ENCODE measurements around the gene CDSN. TPM values are rescaled to one million over a fixed set of nuclear protein-coding genes. Genes with fewer than 3 reads are reported as not detected.

CDSN gene
- total RNA-seq, 2 donors from 2014 or later = not detected

GRCh38 chr6:31126396-31127175 lies 6.3 kb upstream of the CDSN start:
- Mint-ChIP-seq H3K36me3 (no peaks in the 10 kb centered on the region), H3K9me3 (no peaks in the 10 kb centered on the region), H3K27ac (peak overlapping the region in 1 of 2 donors; percentile 29)
- no peak for ATAC-seq
- no peak for DNase-seq (ENCODE audit: low spot score in 2 of 2)

GRCh38 chr6:31125586-31126363 lies 5.5 kb upstream of the CDSN start:
- Mint-ChIP-seq H3K36me3 (no peaks in the 10 kb centered on the region), H3K27ac (peak overlapping the region in 1 of 2 donors; percentile 9), H3K9me3 (no peaks in the 10 kb centered on the region)
- ATAC-seq (no peak), DNase-seq (ENCODE audit: low spot score in 2 of 2) (no peak)

- DNase-seq (ENCODE audit: low spot score in 2 of 2) = no peak
- H3K27ac Mint-ChIP-seq = no peak overlapping the region
- H3K36me3 Mint-ChIP-seq = no peaks in the 10 kb centered on the region
- ATAC-seq = no peak
- no peaks in the 10 kb centered on the region for H3K9me3 Mint-ChIP-seq
These were observed 4.9 kb upstream of the CDSN start for GRCh38 chr6:31125162-31125561.

GRCh38 chr6:31122791-31123706 lies 2.8 kb upstream of the CDSN start:
- DNase-seq (ENCODE audit: low spot score in 2 of 2) = no peak
- peak overlapping the region in 1 of 2 donors; percentile 7 for H3K27ac Mint-ChIP-seq
- H3K36me3 Mint-ChIP-seq = no peaks in the 10 kb centered on the region
- ATAC-seq = no peak
- no peaks in the 10 kb centered on the region for H3K9me3 Mint-ChIP-seq

DNA sequence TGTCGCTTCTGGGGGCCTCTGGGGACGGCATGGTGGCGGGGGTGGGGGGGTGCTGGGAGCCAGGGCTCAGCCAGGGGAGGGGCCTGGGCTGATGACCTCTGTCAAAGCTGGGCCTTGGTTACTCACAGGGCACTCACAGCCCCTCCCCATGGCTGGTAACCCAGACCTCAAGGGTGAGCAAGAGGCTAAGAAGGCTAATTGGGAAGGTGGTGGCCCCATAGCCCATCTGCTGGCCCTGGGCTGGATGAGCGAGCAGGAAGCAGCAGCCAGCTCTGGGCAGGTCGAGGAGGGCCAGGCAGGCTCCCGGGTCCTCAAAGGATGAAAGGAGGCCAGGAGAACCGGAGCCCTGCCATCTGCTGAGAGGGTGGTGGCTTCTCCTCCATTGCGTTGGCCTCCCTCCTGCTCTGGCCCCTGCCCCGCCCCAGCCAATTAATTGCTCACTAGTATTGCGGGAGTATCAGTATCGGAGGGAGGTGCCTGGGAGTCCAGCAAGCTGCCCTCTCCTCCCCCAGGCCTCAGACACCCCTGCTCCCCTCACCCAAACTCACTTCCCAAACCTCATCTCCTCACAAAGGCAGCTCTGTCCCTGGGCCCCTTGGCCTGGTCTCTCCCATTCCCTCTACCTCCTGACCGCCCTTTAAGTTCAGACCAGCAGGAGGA lies 1.0 kb upstream of the CDSN start:
- Mint-ChIP-seq H3K27ac (no peak overlapping the region), H3K36me3 (no peaks in the 10 kb centered on the region), H3K9me3 (no peaks in the 10 kb centered on the region)
- ATAC-seq = no peak
- no peak for DNase-seq (ENCODE audit: low spot score in 2 of 2)

GRCh38 chr6:31118178-31118577 lies 2.1 kb downstream of the CDSN start:
- Mint-ChIP-seq H3K36me3 (no peaks in the 10 kb centered on the region), H3K9me3 (no peaks in the 10 kb centered on the region), H3K27ac (no peak overlapping the region)
- no peak for ATAC-seq
- DNase-seq (ENCODE audit: low spot score in 2 of 2) = no peak

GRCh38 chr6:31116661-31117385 lies 3.4 kb downstream of the CDSN start:
- Mint-ChIP-seq H3K9me3 (no peaks in the 10 kb centered on the region), H3K36me3 (no peaks in the 10 kb centered on the region), H3K27ac (no peak overlapping the region)
- ATAC-seq (no peak), DNase-seq (ENCODE audit: low spot score in 2 of 2) (no peak)

GRCh38 chr6:31115941-31116560 lies 4.2 kb downstream of the CDSN start:
- Mint-ChIP-seq H3K36me3 (no peaks in the 10 kb centered on the region), H3K9me3 (no peaks in the 10 kb centered on the region), H3K27ac (no peak overlapping the region)
- ATAC-seq (no peak), DNase-seq (ENCODE audit: low spot score in 2 of 2) (no peak)

- ATAC-seq = no peak
- Mint-ChIP-seq H3K27ac (peak overlapping the region in 1 of 2 donors; percentile 76), H3K9me3 (no peaks in the 10 kb centered on the region), H3K36me3 (no peaks in the 10 kb centered on the region)
- DNase-seq (ENCODE audit: low spot score in 2 of 2) = no peak
These were observed 5.0 kb downstream of the CDSN start for GRCh38 chr6:31114970-31115849.

DNA sequence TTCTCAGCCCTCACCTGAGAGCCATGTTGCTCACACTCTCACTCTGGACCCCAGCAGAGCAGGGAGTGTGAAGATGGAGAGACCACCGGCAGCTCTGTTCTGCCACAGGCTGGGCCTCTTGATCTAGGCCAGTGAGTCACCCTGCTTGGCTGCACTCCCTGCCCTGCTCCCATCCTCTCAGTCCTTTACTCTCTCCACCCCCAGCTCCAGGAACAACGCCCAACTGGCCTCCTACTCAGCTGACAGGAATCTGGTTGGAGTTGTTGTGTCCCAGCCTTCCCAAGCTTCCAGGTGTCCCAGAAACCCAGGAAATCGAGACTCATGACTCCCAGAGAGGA lies 5.7 kb downstream of the CDSN start, which contains the start of gene PSORS1C1:
Gene PSORS1C1 (plus strand): TSS at position 260 of the 338 bp plus-strand sequence. CDS start 14,833 bp downstream, outside the sequence.
- Mint-ChIP-seq H3K27ac (peak within 1 kb of the TSS in 1 of 2 donors; percentile 76), H3K9me3 (no peaks in the 10 kb centered on the region), H3K36me3 (no peaks in the 10 kb centered on the region)
- DNase-seq (ENCODE audit: low spot score in 2 of 2) = no peak
- ATAC-seq = no peak

GRCh38 chr6:31113861-31114540 lies 6.2 kb downstream of the CDSN start:
- Mint-ChIP-seq H3K36me3 (no peaks in the 10 kb centered on the region), H3K27ac (no peak overlapping the region), H3K9me3 (no peaks in the 10 kb centered on the region)
- no peak for DNase-seq (ENCODE audit: low spot score in 2 of 2)
- ATAC-seq = no peak

- no peak within 1 kb of the TSS for H3K27ac Mint-ChIP-seq
These were observed 7.8 kb downstream of the CDSN start, which contains the start of gene C6orf15 for GRCh38 chr6:31112478-31112877. Gene C6orf15, minus strand, starts transcription at chr6:31112575. Its CDS starts 20 bp downstream, at chr6:31112555.

GRCh38 chr6:31111712-31112111 lies 8.5 kb downstream of the CDSN start:
- Mint-ChIP-seq H3K27ac (no peak overlapping the region), H3K36me3 (no peaks in the 10 kb centered on the region), H3K9me3 (no peaks in the 10 kb centered on the region)
- DNase-seq (ENCODE audit: low spot score in 2 of 2) (no peak), ATAC-seq (no peak)

More at GRCh38 chr6:31112478-31112877, 7.8 kb downstream of the CDSN start, which contains the start of gene C6orf15:
- Mint-ChIP-seq H3K9me3 (no peaks in the 10 kb centered on the region), H3K36me3 (no peaks in the 10 kb centered on the region)
- DNase-seq (ENCODE audit: low spot score in 2 of 2) (no peak), ATAC-seq (no peak)

All from activated naive CD4-positive, alpha-beta T cell treated with anti-CD3 and anti-CD28 coated beads, Interleukin-2, amount 50 U/mL, for 72 hours (primary cell).